Measurements from ENCODE around the gene FRMD8.

DNA sequence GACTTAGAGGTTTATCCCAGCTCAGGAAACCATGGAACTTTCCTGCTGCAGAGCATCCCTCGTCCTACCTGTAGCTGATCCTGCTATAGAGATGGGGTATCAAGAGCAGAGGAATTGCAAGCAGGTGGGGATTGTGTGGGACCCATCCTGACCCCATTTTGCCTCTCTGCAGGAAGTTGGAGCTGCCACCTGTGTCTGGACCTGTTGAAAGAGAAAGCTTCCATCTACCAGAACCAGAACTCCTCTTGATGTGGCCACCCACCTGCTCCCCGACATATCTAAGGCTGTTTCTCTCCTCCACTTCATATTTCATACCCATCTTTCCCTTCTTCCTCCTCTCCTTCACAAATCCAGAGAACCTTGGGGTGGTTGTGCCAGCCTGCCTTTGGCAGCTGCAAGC is 34.9 kb upstream of the FRMD8 start:
- no peak for TF ChIP-seq CTCF (IDR thresholded peaks at IDR 0.05)
- no peak for TF ChIP-seq POLR2A (IDR thresholded peaks at IDR 0.05)

All from body of pancreas (tissue), 4 donors.